ENCODE results near the gene ZNF549. TPM values are rescaled to one million over a fixed set of nuclear protein-coding genes. Genes with fewer than 3 reads are reported as not detected.

ZNF549 gene
- total RNA-seq, 1 experiment from 2014 or later: 11.6 TPM

DNA sequence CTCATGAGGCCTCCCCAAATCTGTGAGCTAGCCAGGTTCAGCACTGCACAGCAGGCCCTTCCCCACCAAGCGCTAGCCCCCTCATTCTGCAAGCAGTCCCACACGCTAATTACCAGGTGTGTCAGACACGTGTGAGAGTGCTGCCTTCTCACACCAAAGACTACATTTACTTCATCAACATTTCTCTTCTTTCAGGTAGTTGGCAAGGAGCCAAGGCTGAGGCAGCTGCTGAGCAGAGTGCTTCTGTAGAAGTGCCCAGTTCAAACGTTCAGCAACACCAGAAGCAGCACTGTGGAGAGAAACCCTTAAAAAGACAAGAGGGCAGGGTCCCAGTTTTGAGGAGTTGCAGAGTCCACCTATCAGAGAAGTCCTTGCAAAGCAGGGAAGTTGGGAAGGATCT, 21.0 kb upstream of the ZNF549 start:
- DNase-seq: no peak
- H2BK20ac ChIP-seq (ENCODE audit: low read depth, low read length, poor library complexity, severe bottlenecking): no peak overlapping the region
- TF ChIP-seq, protein P1, sequence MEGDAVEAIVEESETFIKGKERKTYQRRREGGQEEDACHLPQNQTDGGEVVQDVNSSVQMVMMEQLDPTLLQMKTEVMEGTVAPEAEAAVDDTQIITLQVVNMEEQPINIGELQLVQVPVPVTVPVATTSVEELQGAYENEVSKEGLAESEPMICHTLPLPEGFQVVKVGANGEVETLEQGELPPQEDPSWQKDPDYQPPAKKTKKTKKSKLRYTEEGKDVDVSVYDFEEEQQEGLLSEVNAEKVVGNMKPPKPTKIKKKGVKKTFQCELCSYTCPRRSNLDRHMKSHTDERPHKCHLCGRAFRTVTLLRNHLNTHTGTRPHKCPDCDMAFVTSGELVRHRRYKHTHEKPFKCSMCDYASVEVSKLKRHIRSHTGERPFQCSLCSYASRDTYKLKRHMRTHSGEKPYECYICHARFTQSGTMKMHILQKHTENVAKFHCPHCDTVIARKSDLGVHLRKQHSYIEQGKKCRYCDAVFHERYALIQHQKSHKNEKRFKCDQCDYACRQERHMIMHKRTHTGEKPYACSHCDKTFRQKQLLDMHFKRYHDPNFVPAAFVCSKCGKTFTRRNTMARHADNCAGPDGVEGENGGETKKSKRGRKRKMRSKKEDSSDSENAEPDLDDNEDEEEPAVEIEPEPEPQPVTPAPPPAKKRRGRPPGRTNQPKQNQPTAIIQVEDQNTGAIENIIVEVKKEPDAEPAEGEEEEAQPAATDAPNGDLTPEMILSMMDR (conservative IDR thresholded peaks at IDR 0.05): no peak
- no CpG with 5 or more reads among the region's 4 CpGs for WGBS (ENCODE audit: extremely low coverage, insufficient read length, low lambda C conversion rate)
- peaks cover 69 to 80% (median 70%) of the 10 kb centered on the region in 3 experiments for H3K36me3 Mint-ChIP-seq (ENCODE audit: insufficient read depth in 1 of 3, low read depth in 3 of 3)
- H3K9me3 Mint-ChIP-seq: peaks cover 31 to 59% of the 10 kb centered on the region in 2 experiments
- H2BK120ac ChIP-seq (ENCODE audit: low read depth, low read length, poor library complexity, severe bottlenecking): no peak overlapping the region
- no peaks in the 10 kb centered on the region for H3K9me3 ChIP-seq (ENCODE audit: control insufficient read depth, low read depth, low read length)
- no peak overlapping the region for H4K8ac ChIP-seq (replicated peaks; ENCODE audit: insufficient read length, low read depth, low read length)
- H3K27ac Mint-ChIP-seq: no peak overlapping the region
- H3K23me2 ChIP-seq (ENCODE audit: insufficient read length, low read depth, low read length, poor library complexity, severe bottlenecking): no peaks in the 10 kb centered on the region
- no peak overlapping the region for H2BK12ac ChIP-seq (ENCODE audit: insufficient read length, low read depth, low read length)
- H3T11ph ChIP-seq (ENCODE audit: low read length): no peak overlapping the region
- H4K20me1 ChIP-seq (ENCODE audit: control insufficient read depth, insufficient read depth, insufficient read length): no peaks in the 10 kb centered on the region
- H3K18ac ChIP-seq (ENCODE audit: insufficient read length, low read depth, low read length): no peak overlapping the region
- H2AK5ac ChIP-seq (ENCODE audit: insufficient read length, low read length): no peak overlapping the region
- H2BK5ac ChIP-seq (ENCODE audit: insufficient read length, low read length): no peak overlapping the region
- H3K27me3 Mint-ChIP-seq (ENCODE audit: low read depth): no peaks in the 10 kb centered on the region
- H3K4me1 Mint-ChIP-seq: no peaks in the 10 kb centered on the region
- H2BK15ac ChIP-seq (ENCODE audit: low read depth, low read length): no peak overlapping the region
- H4K5ac ChIP-seq (ENCODE audit: insufficient read length, low read depth, low read length): no peak overlapping the region
- H3K79me2 ChIP-seq (ENCODE audit: insufficient read depth, low read length): no peaks in the 10 kb centered on the region; the same call in 1 of the 2 replicates
- no peak overlapping the region for H3K56ac ChIP-seq (ENCODE audit: insufficient read length, low read depth, low read length)
- no peak overlapping the region for H3K23ac ChIP-seq (ENCODE audit: insufficient read length, low read depth, low read length)
- H3K14ac ChIP-seq (ENCODE audit: insufficient read depth, low read length): no peak overlapping the region
- no peak overlapping the region for H3K4me2 ChIP-seq (ENCODE audit: insufficient read depth, insufficient read length, low read length)
- no peaks in the 10 kb centered on the region for H3K4me1 ChIP-seq (ENCODE audit: insufficient read depth, low read length)
- no peak overlapping the region for H3K4me3 Mint-ChIP-seq
- H3K27me3 ChIP-seq (ENCODE audit: insufficient read depth, low read length): no peaks in the 10 kb centered on the region; the same call in 1 of the 2 replicates
- H3K9ac ChIP-seq (ENCODE audit: extremely low read depth, insufficient read length, low read length): no peak overlapping the region
- H3K27ac ChIP-seq (ENCODE audit: insufficient read length, low read depth, low read length): no peak overlapping the region
- no peak overlapping the region for H4K91ac ChIP-seq (ENCODE audit: insufficient read length, low read depth, low read length)
- H3K4ac ChIP-seq (ENCODE audit: low read depth, low read length): no peak overlapping the region
- H3K79me1 ChIP-seq (ENCODE audit: insufficient read depth, low read depth, low read length, poor library complexity, severe bottlenecking): peaks cover 3% of the 10 kb centered on the region
- no peak overlapping the region for H2AFZ ChIP-seq (ENCODE audit: low read length)

Data from H9 (cell line).